Vagina (tissue), 2 donors: Measurements from ENCODE around the gene WSB2.

Experiments
- CTCF ChIP-seq, 3 experiments: fragments of 450-650 bp in 2 of 3; fragments of 200-600 bp in 1 of 3; sonication (generic) in 1 of 3; IDR thresholded peaks; one replicate each; pipeline ENCODE4 v1.5.1; 2017 to 2019; ENCODE audit warnings: antibody characterized with exemption in 3 of 3, mild to moderate bottlenecking in 2 of 3, moderate library complexity in 2 of 3
- POLR2A ChIP-seq, 2 donors: fragments of 450-650 bp; IDR thresholded peaks; one replicate each; pipeline ENCODE4 v1.6.1; 2017; ENCODE audit warnings: antibody characterized with exemption in 2 of 2, mild to moderate bottlenecking in 2 of 2, moderate library complexity in 2 of 2

DNA sequence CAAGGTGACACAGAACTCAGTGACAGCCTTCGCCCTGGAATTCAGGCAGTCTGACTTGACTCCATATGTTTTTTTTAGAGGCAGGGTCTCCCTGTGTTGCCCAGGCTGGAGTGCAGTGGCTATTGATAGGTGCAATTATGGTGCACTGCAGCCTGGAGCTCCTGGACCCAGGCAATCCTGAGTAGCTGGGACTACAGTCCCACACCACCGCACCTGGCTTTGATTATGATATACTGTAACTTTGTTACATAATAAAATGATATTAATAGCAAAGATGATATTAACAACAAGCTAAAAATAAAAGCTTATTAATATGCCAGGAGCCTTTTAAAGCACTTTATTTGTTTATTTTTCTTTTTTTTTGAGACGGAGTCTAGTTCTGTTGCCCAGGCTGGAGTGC is 33.1 kb upstream of the WSB2 start:
- TF ChIP-seq CTCF (IDR thresholded peaks at IDR 0.05): no peak
- no peak for TF ChIP-seq POLR2A (IDR thresholded peaks at IDR 0.05)
